ENCODE measurements around the gene SH2D2A. TPM values are rescaled to one million over a fixed set of nuclear protein-coding genes. Genes with fewer than 3 reads are reported as not detected.

SH2D2A gene
- total RNA-seq, 4 donors from 2014 or later: 2.7 to 13.5 (median 6.5) TPM; not detected in 1

DNA sequence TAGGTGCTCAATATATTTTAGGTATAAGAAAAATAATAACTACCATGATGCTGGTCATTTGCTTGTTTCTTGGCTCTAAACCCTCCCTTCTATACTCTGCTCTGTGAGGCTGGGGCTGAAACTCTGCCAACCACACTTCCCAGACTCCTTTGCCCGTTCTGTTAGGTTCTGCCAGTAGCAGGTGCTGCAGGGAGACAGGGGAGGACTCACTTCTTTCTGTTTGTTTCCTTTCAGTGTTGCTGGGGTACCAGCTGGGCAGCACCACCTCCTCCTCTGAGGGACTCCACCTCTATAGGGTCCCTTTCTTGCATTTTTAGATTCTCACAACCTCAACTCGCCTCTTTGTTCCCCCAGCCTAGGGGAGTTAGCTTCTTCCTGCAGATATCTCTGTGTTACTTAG is 17.0 kb upstream of the SH2D2A start:
- DNase-seq: no peak
- Histone ChIP-seq H3K4me1 (no peaks in the 10 kb centered on the region), H3K27me3 (no peaks in the 10 kb centered on the region), H3K9me3 (no peaks in the 10 kb centered on the region), H3K4me3 (no peak overlapping the region), H3K36me3 (no peaks in the 10 kb centered on the region), H3K27ac (no peak overlapping the region)
- TF ChIP-seq POLR2A (IDR thresholded peaks at IDR 0.05): no peak

DNA sequence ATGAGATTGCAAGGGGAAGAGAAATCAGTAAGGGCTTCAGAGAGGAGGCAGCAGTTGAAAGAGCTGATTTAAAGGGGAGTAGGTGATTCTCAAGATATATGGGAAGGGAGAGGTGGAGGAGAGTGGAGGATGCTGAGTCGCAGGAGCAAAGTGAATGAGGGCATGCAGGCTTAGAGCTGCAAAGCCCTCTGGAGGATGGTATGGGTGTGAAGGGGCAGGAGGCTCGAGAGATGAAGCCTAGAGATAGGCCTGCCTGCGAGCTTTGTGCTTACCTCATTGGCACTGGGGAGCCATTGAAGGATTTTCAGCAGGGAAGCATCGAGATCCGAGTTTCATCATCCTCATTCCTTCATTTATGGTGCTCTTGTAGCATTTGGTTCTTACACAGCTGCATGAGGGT is 15.8 kb upstream of the SH2D2A start:
- Histone ChIP-seq H3K4me3 (no peak overlapping the region), H3K27ac (no peak overlapping the region), H3K9me3 (no peaks in the 10 kb centered on the region), H3K27me3 (no peaks in the 10 kb centered on the region), H3K4me1 (no peaks in the 10 kb centered on the region), H3K36me3 (no peaks in the 10 kb centered on the region)
- no peak for DNase-seq
- TF ChIP-seq, protein P1, sequence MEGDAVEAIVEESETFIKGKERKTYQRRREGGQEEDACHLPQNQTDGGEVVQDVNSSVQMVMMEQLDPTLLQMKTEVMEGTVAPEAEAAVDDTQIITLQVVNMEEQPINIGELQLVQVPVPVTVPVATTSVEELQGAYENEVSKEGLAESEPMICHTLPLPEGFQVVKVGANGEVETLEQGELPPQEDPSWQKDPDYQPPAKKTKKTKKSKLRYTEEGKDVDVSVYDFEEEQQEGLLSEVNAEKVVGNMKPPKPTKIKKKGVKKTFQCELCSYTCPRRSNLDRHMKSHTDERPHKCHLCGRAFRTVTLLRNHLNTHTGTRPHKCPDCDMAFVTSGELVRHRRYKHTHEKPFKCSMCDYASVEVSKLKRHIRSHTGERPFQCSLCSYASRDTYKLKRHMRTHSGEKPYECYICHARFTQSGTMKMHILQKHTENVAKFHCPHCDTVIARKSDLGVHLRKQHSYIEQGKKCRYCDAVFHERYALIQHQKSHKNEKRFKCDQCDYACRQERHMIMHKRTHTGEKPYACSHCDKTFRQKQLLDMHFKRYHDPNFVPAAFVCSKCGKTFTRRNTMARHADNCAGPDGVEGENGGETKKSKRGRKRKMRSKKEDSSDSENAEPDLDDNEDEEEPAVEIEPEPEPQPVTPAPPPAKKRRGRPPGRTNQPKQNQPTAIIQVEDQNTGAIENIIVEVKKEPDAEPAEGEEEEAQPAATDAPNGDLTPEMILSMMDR (IDR thresholded peaks at IDR 0.05): no peak
- no peak for TF ChIP-seq POLR2A (IDR thresholded peaks at IDR 0.05)

DNA sequence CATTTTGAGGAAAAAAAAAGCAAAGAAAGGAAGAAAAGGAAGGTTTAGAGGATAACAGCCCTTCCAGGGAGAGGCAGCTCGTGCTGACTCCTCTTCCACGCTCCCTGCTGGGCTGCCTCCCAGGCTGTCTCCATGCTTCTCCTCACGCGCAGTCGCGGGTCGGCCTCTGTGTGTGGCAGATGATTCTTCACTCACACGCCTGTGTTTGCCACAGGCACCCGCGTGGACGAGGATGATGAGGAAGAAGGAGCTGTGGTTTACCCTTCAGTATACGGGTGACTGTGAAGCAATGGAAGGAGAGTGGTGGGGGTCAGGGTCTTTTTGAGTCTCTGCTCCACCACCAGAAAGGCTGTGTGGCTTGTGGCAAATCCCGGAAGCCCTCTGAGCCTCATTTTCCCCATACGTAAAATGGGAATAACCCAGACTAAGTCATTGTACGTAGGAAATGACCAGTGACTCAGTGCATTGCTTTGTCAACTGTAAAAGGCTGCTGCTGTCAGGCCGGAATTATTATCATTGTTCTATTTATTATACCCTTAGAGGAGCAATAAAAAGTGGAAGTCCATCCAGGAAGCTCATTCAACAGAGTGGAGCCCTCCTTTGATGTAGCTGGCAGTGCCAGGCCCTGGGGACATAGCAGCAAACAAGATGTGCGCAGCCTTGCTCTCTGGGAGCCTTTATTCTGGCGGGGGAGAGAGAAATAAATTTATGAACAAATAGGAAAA is 11.9 kb upstream of the SH2D2A start:
- no peaks in the 10 kb centered on the region for H3K36me3 ChIP-seq
- H3K27ac ChIP-seq: no peak overlapping the region
- H3K27me3 ChIP-seq: no peaks in the 10 kb centered on the region
- no peaks in the 10 kb centered on the region for H3K9me3 ChIP-seq
- H3K4me1 ChIP-seq: no peaks in the 10 kb centered on the region
- TF ChIP-seq, protein P1 (IDR thresholded peaks at IDR 0.05): no peak
- no peak for TF ChIP-seq POLR2A (IDR thresholded peaks at IDR 0.05)
- H3K4me3 ChIP-seq: no peak overlapping the region
- DNase-seq: peak in 1 of 3 donors; percentile 26

DNA sequence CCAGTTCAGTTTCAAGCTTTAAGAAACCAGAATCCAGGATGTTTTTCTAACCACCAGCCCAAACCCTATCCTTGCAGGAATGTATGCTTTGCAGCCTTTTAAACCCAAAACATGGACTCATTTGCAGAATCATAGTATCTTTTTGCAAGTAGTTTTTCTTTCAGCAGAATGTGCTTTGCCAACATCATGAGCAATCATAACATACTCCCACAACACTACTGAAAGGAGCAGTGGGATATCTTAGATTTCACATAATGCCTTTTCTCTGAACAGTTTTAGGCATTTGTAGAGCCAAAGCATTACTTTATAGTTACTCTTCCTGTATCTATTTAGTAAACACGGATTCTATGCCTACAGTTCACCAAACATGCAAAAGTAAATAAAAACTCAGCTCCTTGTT is 10.0 kb upstream of the SH2D2A start:
- H3K27ac ChIP-seq: no peak overlapping the region
- no peak overlapping the region for H3K4me3 ChIP-seq
- no peaks in the 10 kb centered on the region for H3K9me3 ChIP-seq
- no peak for DNase-seq
- H3K4me1 ChIP-seq: no peaks in the 10 kb centered on the region
- no peaks in the 10 kb centered on the region for H3K27me3 ChIP-seq
- TF ChIP-seq POLR2A (IDR thresholded peaks at IDR 0.05): no peak
- no peaks in the 10 kb centered on the region for H3K36me3 ChIP-seq

DNA sequence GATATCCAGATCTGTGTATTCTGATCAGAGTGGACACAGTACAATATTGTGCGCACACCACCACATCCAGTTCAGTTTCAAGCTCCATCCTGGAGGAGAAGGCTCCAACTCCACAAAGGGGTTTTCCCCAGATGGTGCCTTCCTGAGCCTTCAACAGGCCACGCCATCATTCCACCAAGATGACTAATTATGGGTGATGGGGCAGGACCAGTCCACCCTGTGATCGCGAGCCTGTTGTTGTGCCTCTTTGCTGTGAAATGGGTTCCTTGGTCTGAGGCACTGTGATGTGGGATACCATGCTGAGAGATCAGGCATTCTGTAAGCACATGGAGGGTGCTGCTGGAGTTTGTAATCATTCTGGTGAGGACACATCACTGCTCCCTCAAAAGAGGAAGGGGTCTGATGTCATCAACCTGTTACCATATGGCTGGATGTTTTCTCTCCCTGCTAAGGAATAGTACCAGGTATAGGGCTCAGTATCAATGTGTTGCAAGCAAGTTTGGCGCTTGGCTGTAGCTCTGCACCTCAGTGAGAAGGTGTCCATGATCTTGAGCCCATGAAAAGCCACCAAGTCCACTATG is 6.7 kb upstream of the SH2D2A start:
- Histone ChIP-seq H3K4me1 (no peaks in the 10 kb centered on the region), H3K27ac (no peak overlapping the region), H3K27me3 (no peaks in the 10 kb centered on the region), H3K9me3 (no peaks in the 10 kb centered on the region), H3K36me3 (no peaks in the 10 kb centered on the region), H3K4me3 (no peak overlapping the region)
- no peak for TF ChIP-seq POLR2A (IDR thresholded peaks at IDR 0.05)
- TF ChIP-seq, protein P1 (IDR thresholded peaks at IDR 0.05): no peak
- no peak for DNase-seq

DNA sequence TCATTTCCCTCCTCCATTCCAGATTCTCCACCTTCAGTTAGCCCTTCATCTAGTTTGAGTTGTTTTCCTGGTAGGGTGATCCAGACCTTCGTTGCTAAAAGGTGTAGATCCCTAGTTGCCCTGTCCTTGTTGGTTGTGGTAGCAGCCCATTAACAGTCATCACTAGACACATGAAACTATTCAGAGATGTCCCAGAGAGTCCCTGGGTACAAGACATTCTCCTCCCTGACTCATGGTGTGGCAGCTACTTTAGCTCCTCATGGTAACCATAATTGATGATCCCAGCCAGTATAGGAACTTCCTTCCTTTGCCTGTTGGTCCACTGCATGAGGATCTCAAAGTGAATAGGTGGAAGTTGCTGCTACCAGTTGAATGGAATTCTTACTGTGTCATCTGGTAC is 6.0 kb upstream of the SH2D2A start:
- TF ChIP-seq, protein P1 (IDR thresholded peaks at IDR 0.05): no peak
- TF ChIP-seq POLR2A (IDR thresholded peaks at IDR 0.05): no peak
- no peak overlapping the region for H3K27ac ChIP-seq
- H3K9me3 ChIP-seq: no peaks in the 10 kb centered on the region
- H3K4me1 ChIP-seq: no peaks in the 10 kb centered on the region
- H3K4me3 ChIP-seq: no peak overlapping the region
- H3K27me3 ChIP-seq: no peaks in the 10 kb centered on the region
- DNase-seq: no peak
- H3K36me3 ChIP-seq: no peaks in the 10 kb centered on the region

Data from Peyer's patch (tissue), 4 donors.